Calu3 (cell line): ENCODE measurements around the gene CRLF1. TPM values are rescaled to one million over a fixed set of nuclear protein-coding genes. Genes with fewer than 3 reads are reported as not detected.
A peak's percentile ranks its signal among the peaks of the same experiment; 100 is the strongest.

Source experiments
- BruUV-seq: library from RNA; stranded (reverse); fragments of 400-500 nt; replicated peaks from 2 replicates; lab custom pipeline; 2021; lab: Mats Ljungman, UMichigan
- CTCF ChIA-PET: fragments of 300-600 bp; sonication (Branson Sonifier 250); formaldehyde crosslinking; loops from one replicate; lab custom pipeline; 2022; ENCODE audit warnings: antibody characterized with exemption; lab: Charles Lee
- DNase-seq: peaks from one replicate; pipeline ENCODE4 v3.0.0; 2022
- H3K27ac Mint-ChIP-seq: one replicate; pipeline ENCODE4 v1.8.0; 2022; ENCODE audit warnings: mixed read lengths; ENCODE audit not compliant: unreplicated experiment
- H3K27me3 Mint-ChIP-seq: one replicate; pipeline ENCODE4 v1.8.0; 2022; ENCODE audit warnings: mixed read lengths; ENCODE audit not compliant: unreplicated experiment
- H3K36me3 Mint-ChIP-seq: one replicate; pipeline ENCODE4 v1.8.0; 2022; ENCODE audit warnings: mild to moderate bottlenecking, moderate library complexity, mixed read lengths; ENCODE audit not compliant: insufficient read depth, unreplicated experiment
- H3K4me1 Mint-ChIP-seq: one replicate; pipeline ENCODE4 v1.8.0; 2022; ENCODE audit warnings: mild to moderate bottlenecking, low read depth, mixed read lengths; ENCODE audit not compliant: unreplicated experiment
- H3K4me3 Mint-ChIP-seq: one replicate; pipeline ENCODE4 v1.8.0; 2022; ENCODE audit warnings: mild to moderate bottlenecking, low read depth, moderate library complexity, mixed read lengths; ENCODE audit not compliant: unreplicated experiment
- H3K9me3 Mint-ChIP-seq: one replicate; pipeline ENCODE4 v1.8.0; 2022; ENCODE audit warnings: low read depth, mixed read lengths; ENCODE audit not compliant: unreplicated experiment
- CTCF ChIP-seq: fragments of 200-600 bp; IDR thresholded peaks from one replicate; pipeline ENCODE4 v1.8.0; 2022; ENCODE audit warnings: antibody characterized with exemption; ENCODE audit not compliant: unreplicated experiment
- intact Hi-C: fragments of 100-400 bp; cut with micrococcal nuclease; formaldehyde crosslinking; loops from one replicate; pipeline ENCODE4 v1.10.0; 2022; ENCODE audit not compliant: unreplicated experiment
- total RNA-seq: library from RNA; stranded (reverse); gene quantifications from 2 replicates; pipeline ENCODE4 v1.2.3, GENCODE V29; 2022

Gene CRLF1
- total RNA-seq, 1 experiment from 2014 or later: not detected

GRCh38 chr19:18608805-18609716 is 2.5 kb upstream of the CRLF1 start:
- DNase-seq: no peak
- Mint-ChIP-seq H3K9me3 (no peaks in the 10 kb centered on the region), H3K27me3 (peaks cover 82% of the 10 kb centered on the region), H3K4me3 (no peak overlapping the region), H3K27ac (no peak overlapping the region), H3K36me3 (peaks cover 9% of the 10 kb centered on the region), H3K4me1 (peaks cover 7% of the 10 kb centered on the region)
- no peak for TF ChIP-seq CTCF
- CTCF ChIA-PET: no interaction called here
- intact Hi-C loops: no loop called here
- BruUV-seq: no TSS peak

GRCh38 chr19:18608102-18608804 is 1.7 kb upstream of the CRLF1 start:
- H3K9me3 Mint-ChIP-seq: no peaks in the 10 kb centered on the region
- DNase-seq: no peak
- H3K4me1 Mint-ChIP-seq: peaks cover 7% of the 10 kb centered on the region
- H3K27me3 Mint-ChIP-seq: peaks cover 80% of the 10 kb centered on the region
- peaks cover 4% of the 10 kb centered on the region for H3K36me3 Mint-ChIP-seq
- BruUV-seq: no TSS peak
- intact Hi-C loops: no loop called here
- TF ChIP-seq CTCF: no peak
- no peak overlapping the region for H3K27ac Mint-ChIP-seq
- no peak overlapping the region for H3K4me3 Mint-ChIP-seq
- CTCF ChIA-PET: no interaction called here

- Mint-ChIP-seq H3K4me3 (peak overlapping the region; percentile 34), H3K9me3 (no peaks in the 10 kb centered on the region), H3K4me1 (peaks cover 7% of the 10 kb centered on the region), H3K27me3 (peaks cover 80% of the 10 kb centered on the region), H3K36me3 (peaks cover 3% of the 10 kb centered on the region), H3K27ac (no peak overlapping the region)
- BruUV-seq: no TSS peak
- DNase-seq: no peak
- intact Hi-C loops: no loop called here
- CTCF ChIA-PET: no interaction called here
- TF ChIP-seq CTCF: no peak
Observed at GRCh38 chr19:18607226-18608101, 865 bp upstream of the CRLF1 start.
